Measurements from ENCODE around the gene PDE6D.

- TF ChIP-seq, protein P1, sequence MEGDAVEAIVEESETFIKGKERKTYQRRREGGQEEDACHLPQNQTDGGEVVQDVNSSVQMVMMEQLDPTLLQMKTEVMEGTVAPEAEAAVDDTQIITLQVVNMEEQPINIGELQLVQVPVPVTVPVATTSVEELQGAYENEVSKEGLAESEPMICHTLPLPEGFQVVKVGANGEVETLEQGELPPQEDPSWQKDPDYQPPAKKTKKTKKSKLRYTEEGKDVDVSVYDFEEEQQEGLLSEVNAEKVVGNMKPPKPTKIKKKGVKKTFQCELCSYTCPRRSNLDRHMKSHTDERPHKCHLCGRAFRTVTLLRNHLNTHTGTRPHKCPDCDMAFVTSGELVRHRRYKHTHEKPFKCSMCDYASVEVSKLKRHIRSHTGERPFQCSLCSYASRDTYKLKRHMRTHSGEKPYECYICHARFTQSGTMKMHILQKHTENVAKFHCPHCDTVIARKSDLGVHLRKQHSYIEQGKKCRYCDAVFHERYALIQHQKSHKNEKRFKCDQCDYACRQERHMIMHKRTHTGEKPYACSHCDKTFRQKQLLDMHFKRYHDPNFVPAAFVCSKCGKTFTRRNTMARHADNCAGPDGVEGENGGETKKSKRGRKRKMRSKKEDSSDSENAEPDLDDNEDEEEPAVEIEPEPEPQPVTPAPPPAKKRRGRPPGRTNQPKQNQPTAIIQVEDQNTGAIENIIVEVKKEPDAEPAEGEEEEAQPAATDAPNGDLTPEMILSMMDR (IDR thresholded peaks at IDR 0.05): no peak
- TF ChIP-seq POLR2A (IDR thresholded peaks at IDR 0.05) (no peak), POLR2AphosphoS5 (IDR thresholded peaks at IDR 0.05) (no peak)
Measured at GRCh38 chr2:231803501-231804138, 22.5 kb upstream of the PDE6D start.
